ENCODE measurements around the gene TMEM174. TPM values are rescaled to one million over a fixed set of nuclear protein-coding genes. Genes with fewer than 3 reads are reported as not detected.
"Not testable (repeated sequence)": the region's sequence is repeated elsewhere in the genome, so short reads cannot be mapped to it uniquely, and the experiment has no call there.

Gene TMEM174
- total and polyA plus RNA-seq, 8 donors, result not detected

DNA sequence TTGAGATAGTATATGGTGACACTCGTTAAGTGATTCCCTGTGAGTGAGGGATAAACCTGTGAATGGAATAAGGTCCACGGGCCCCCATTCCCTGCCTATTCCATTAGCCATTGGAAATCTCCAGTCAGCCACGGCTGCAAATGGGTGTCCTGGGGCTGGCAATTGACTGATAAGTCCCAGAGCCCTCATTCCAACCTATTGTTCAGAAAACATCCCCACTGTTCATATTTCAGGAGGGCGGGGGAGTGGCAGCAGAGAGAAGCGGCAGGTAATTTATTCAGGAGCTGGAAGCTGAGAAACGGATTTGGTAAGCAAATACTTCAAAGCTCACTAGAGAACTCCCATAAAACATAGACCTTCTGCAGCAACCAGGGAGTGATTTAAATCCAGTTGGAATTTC is 42.0 kb downstream of the TMEM174 start:
- TF ChIP-seq, protein P1, sequence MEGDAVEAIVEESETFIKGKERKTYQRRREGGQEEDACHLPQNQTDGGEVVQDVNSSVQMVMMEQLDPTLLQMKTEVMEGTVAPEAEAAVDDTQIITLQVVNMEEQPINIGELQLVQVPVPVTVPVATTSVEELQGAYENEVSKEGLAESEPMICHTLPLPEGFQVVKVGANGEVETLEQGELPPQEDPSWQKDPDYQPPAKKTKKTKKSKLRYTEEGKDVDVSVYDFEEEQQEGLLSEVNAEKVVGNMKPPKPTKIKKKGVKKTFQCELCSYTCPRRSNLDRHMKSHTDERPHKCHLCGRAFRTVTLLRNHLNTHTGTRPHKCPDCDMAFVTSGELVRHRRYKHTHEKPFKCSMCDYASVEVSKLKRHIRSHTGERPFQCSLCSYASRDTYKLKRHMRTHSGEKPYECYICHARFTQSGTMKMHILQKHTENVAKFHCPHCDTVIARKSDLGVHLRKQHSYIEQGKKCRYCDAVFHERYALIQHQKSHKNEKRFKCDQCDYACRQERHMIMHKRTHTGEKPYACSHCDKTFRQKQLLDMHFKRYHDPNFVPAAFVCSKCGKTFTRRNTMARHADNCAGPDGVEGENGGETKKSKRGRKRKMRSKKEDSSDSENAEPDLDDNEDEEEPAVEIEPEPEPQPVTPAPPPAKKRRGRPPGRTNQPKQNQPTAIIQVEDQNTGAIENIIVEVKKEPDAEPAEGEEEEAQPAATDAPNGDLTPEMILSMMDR (IDR thresholded peaks at IDR 0.05), result no peak
- TF ChIP-seq EP300 (IDR thresholded peaks at IDR 0.05) (no peak), POLR2AphosphoS5 (IDR thresholded peaks at IDR 0.05) (no peak)
- DNase-seq, result no peak
- no peak overlapping the region for H3K27ac ChIP-seq
- WGBS, 5 donors, result 24 to 34% (median 30%) methylated on average over 6 of the region's 6 CpGs
- H3K4me1 ChIP-seq, result peaks cover 4 to 17% (median 14%) of the 10 kb centered on the region in 4 donors
- H3K4me3 ChIP-seq, result no peak overlapping the region
- intact Hi-C loops (cut with DNase I; ENCODE audit: low total_unique reads), result loop anchor here (10.0 kb wide), 1 partner anchor 230 kb away; the partner anchor contains the start of gene FOXD1
- no peaks in the 10 kb centered on the region for H3K36me3 ChIP-seq
- peaks cover 0 to 95% (median 49%) of the 10 kb centered on the region in 3 donors for H3K27me3 ChIP-seq
- peaks cover 0 to 5% (median 3%) of the 10 kb centered on the region in 4 donors for H3K9me3 ChIP-seq

DNA sequence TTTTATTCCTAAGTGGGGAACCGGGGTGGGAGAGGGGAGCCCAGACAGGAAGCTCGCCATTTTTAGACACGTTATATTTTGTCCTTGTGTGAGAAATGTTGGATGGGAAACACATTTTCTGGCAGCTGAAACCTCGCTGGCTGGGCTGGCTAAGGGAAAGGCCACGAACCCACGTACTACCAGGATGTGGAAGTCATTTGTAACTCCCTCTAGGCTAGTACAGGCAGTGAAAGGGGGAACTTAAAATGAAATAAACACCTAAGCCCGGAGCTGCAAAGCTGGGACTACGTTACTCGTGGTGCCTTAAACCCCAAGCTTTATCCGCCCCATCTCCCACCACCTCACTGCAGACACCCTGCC is 42.5 kb downstream of the TMEM174 start:
- intact Hi-C loops (cut with DNase I; ENCODE audit: low total_unique reads), result loop anchor here (10.0 kb wide), 1 partner anchor 229 kb away; the partner anchor contains the start of gene FOXD1
- TF ChIP-seq EP300 (IDR thresholded peaks at IDR 0.05) (no peak), POLR2AphosphoS5 (IDR thresholded peaks at IDR 0.05) (no peak), POLR2A (IDR thresholded peaks at IDR 0.05) (no peak)
- TF ChIP-seq, protein P1 (IDR thresholded peaks at IDR 0.05), result no peak
- Histone ChIP-seq H3K36me3 (no peaks in the 10 kb centered on the region), H3K4me3 (peak overlapping the region; percentile 33 to 54 (median 38)), H3K9me3 (peaks cover 0 to 5% (median 2%) of the 10 kb centered on the region in 4 donors), H3K27me3 (peaks cover 0 to 99% (median 49%) of the 10 kb centered on the region in 3 donors), H3K27ac (no peak overlapping the region), H3K4me1 (peaks cover 4 to 17% (median 14%) of the 10 kb centered on the region in 4 donors)
- no peak for DNase-seq
- WGBS, 5 donors, result 9 to 10% (median 10%) methylated on average over 10 of the region's 10 CpGs

DNA sequence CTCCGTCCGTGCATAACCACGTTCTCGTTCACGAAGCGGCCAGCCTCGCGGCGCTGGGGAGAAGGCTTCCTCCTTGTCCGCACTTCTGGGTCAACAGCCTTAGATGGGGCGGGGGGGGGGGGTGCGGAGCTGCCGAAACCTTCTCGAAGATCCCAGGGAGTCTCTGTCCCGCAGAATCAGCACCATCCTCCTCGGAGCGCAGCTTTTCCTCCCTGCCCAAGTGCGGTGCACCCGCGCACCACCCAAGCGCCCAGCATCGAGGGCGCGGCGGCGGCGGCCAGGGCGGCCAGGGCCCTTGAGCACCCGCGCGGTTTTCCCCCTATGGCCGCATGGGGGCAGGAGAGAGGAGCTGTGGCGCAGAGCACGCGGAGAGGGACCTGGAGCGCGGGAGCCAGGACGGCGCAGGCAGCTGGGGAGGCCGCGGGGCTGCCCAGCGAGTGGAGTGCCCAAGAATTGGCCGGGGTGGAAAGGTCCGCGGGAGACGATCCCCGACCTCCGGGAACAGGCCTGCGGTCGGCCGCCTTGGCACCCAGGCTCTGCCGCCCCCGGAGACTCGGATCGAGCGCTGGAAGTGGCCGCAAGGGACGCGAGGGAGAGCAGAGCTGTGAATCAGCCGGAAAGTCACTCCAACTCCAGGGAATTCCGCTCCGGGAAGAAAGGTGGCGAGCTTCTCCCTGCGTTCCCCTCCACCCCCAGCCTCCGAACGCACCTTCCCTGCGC is 43.1 kb downstream of the TMEM174 start:
- Histone ChIP-seq H3K4me3 (peak overlapping the region; percentile 33 to 54 (median 38)), H3K27ac (peak overlapping the region in 1 of 5 donors; percentile 32), H3K36me3 (no peaks in the 10 kb centered on the region), H3K27me3 (peaks cover 0 to 99% (median 51%) of the 10 kb centered on the region in 3 donors), H3K9me3 (peaks cover 0 to 5% (median 2%) of the 10 kb centered on the region in 4 donors), H3K4me1 (peaks cover 4 to 17% (median 14%) of the 10 kb centered on the region in 4 donors)
- intact Hi-C loops (cut with DNase I; ENCODE audit: low total_unique reads), result loop anchor here (10.0 kb wide), 1 partner anchor 229 kb away; the partner anchor contains the start of gene FOXD1
- TF ChIP-seq EP300 (IDR thresholded peaks at IDR 0.05) (no peak), POLR2AphosphoS5 (IDR thresholded peaks at IDR 0.05) (peak in 1 of 3 donors; percentile 57)
- TF ChIP-seq, protein P1 (IDR thresholded peaks at IDR 0.05), result peak in 5 of 7 experiments; percentile 76 to 89 (median 84)
- peak; percentile 83 to 94 for DNase-seq
- WGBS, 5 donors, result 0 to 8% (median 1%) methylated on average over 31 to 67 of the region's 67 CpGs

DNA sequence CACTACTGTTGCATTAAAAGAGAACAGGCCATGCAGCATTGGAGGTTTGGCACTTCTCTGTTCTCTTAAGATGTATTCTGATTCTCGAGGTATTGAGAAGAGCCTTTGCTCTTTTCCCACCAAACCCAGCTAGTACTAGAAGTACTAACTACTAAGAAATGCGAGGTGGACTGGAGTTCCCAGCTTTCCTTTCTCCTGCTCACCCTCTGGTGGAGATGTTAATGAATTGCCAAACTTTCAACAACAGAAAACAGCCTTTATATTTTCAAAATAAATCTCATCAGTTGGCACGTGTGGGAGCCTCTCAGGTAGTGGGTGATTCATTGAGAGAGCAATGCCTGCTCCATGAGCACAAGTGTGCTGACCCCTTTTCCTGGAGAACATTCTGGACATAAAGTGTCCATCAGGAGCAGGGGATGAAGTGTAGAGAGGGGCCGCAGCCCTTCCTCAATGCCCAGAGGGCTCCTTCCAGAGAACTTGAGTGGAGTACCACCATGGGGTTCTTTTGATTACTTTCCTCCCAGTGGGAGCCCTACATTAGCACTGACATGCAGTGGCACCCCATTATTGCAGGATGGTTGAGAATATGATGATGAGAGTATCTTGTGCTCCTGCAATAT is 45.7 kb downstream of the TMEM174 start:
- Histone ChIP-seq H3K4me1 (peaks cover 4 to 17% (median 14%) of the 10 kb centered on the region in 4 donors), H3K4me3 (no peak overlapping the region), H3K9me3 (no peaks in the 10 kb centered on the region), H3K27ac (no peak overlapping the region), H3K27me3 (peaks cover 5 to 99% (median 60%) of the 10 kb centered on the region in 3 donors), H3K36me3 (no peaks in the 10 kb centered on the region)
- peak in 1 of 2 donors; percentile 33 for DNase-seq
- intact Hi-C loops (cut with DNase I; ENCODE audit: low total_unique reads), result loop anchor here (10.0 kb wide), 1 partner anchor 226 kb away; the partner anchor contains the start of gene FOXD1
- TF ChIP-seq, protein P1 (IDR thresholded peaks at IDR 0.05), result no peak
- no peak for TF ChIP-seq POLR2AphosphoS5 (IDR thresholded peaks at IDR 0.05)
- no peak for TF ChIP-seq POLR2A (IDR thresholded peaks at IDR 0.05)
- TF ChIP-seq EP300 (IDR thresholded peaks at IDR 0.05), result no peak
- WGBS, 5 donors, result 39 to 48% (median 42%) methylated on average over 4 of the region's 4 CpGs

DNA sequence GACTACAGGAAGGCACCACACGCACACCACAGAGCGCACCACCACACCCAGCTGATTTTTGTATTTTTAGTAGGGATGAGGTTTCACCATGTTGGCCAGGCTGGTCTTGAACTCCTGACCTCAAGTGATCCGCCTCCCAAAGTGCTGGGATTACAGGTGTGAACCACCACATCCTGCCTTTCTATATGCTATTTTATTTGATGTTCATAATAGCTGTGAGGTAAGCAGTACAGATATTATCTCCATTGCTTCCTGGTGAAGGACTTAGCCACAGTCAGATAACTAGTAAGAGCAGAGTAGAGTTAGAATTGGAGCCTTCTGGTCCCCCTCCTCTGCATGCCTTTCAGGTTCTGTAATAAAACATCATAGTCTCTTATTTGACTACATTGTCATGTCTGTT is 46.3 kb downstream of the TMEM174 start:
- intact Hi-C loops (cut with DNase I; ENCODE audit: low total_unique reads), result loop anchor here (10.0 kb wide), 1 partner anchor 225 kb away; the partner anchor contains the start of gene FOXD1

More for the DNA sequence above, 46.3 kb downstream of the TMEM174 start:
- peaks cover 4 to 17% (median 14%) of the 10 kb centered on the region in 4 donors for H3K4me1 ChIP-seq
- DNase-seq, H3K9me3 ChIP-seq, H3K36me3 ChIP-seq, H3K27ac ChIP-seq, H3K4me3 ChIP-seq: not testable (repeated sequence)
- H3K27me3 ChIP-seq, result peaks cover 5 to 99% (median 54%) of the 10 kb centered on the region in 3 donors
- 79 to 89% (median 86%) methylated on average over 3 of the region's 3 CpGs for WGBS, 5 donors
